GM12801 (cell line): Measurements from ENCODE around the gene CLTA.

Source experiments
- TF ChIP-seq, protein P1 (sequence below): IDR thresholded peaks from one replicate; pipeline ENCODE4 v1.5.1; 2011; ENCODE audit warnings: control low read depth; ENCODE audit not compliant: insufficient read length; ENCODE audit errors: extremely low read depth

CLTA gene

DNA sequence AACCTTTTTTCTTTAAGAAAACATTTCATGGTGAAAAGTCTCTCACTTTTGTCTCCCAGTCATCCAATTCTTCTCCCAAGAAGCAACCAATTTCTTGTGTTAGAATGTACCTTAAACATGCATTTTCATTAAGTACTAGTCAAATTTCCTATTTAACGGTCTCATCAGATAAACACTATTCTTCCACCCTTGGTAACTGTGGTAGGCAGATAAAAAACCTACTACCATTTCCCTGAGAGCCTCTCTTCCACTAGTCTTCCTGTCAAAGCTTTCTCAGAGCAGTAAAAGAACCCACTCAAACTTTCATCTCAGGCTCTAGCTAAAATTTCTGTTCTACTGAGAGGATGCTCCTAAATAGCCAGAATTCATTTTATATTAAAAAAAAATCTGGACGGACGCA is 56.6 kb downstream of the CLTA start:
- TF ChIP-seq, protein P1, sequence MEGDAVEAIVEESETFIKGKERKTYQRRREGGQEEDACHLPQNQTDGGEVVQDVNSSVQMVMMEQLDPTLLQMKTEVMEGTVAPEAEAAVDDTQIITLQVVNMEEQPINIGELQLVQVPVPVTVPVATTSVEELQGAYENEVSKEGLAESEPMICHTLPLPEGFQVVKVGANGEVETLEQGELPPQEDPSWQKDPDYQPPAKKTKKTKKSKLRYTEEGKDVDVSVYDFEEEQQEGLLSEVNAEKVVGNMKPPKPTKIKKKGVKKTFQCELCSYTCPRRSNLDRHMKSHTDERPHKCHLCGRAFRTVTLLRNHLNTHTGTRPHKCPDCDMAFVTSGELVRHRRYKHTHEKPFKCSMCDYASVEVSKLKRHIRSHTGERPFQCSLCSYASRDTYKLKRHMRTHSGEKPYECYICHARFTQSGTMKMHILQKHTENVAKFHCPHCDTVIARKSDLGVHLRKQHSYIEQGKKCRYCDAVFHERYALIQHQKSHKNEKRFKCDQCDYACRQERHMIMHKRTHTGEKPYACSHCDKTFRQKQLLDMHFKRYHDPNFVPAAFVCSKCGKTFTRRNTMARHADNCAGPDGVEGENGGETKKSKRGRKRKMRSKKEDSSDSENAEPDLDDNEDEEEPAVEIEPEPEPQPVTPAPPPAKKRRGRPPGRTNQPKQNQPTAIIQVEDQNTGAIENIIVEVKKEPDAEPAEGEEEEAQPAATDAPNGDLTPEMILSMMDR = no peak

DNA sequence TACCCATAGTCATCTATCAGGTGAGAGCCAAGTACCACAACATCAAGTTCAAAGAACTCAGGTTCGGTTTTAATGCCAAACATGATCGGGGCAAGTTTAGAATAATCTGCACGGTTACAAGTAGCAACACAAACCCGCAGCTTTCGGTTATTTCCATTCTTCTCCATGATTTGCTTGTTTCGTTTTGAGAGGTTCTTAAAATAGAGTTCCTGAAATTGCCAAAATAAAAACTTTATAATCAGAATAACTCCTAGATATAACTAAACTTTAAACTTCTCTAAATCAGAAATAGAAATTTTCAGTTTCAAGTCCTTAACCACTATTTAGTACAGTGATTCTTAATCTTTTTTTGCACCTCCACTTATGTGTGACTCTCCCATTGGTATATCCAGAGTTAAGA is 58.5 kb downstream of the CLTA start:
- TF ChIP-seq, protein P1 = no peak

DNA sequence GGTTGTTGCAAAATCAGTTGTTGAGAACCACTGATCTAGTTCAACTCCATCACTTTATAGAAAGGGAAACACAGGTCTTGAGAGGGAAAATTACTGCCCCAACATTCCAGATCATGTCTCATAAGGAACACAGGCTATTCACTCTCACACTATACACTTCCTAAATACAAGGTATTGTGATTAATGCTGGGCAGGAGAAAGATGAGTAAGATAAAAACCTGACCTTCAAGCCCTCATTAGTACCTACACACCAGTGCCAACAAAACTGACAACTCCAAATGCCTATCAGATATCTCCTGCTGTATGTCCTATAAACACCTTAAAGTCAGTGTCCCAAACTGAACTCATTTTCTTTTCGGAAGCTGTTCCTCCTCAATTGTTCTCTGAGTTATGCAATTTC is 59.4 kb downstream of the CLTA start:
- TF ChIP-seq, protein P1 = no peak

DNA sequence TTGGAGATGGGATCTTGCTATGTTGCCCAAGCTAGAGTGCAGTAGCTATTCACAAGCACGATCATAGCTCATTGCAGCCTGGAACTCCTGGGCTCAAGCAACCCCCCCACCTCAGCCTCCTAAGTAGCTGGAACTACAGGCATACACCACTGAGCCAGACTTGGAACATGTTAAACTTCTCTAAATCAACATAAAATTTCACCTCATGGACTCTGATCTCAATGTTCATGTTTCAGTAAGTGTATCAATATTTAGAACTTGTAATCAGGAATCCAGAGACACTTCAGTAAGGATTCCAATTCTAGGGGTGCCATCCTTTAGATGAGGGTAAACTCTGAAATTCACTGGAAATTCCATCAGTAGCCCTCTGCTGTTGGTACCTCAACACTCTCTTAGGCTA is 60.7 kb downstream of the CLTA start:
- TF ChIP-seq, protein P1 = no peak

DNA sequence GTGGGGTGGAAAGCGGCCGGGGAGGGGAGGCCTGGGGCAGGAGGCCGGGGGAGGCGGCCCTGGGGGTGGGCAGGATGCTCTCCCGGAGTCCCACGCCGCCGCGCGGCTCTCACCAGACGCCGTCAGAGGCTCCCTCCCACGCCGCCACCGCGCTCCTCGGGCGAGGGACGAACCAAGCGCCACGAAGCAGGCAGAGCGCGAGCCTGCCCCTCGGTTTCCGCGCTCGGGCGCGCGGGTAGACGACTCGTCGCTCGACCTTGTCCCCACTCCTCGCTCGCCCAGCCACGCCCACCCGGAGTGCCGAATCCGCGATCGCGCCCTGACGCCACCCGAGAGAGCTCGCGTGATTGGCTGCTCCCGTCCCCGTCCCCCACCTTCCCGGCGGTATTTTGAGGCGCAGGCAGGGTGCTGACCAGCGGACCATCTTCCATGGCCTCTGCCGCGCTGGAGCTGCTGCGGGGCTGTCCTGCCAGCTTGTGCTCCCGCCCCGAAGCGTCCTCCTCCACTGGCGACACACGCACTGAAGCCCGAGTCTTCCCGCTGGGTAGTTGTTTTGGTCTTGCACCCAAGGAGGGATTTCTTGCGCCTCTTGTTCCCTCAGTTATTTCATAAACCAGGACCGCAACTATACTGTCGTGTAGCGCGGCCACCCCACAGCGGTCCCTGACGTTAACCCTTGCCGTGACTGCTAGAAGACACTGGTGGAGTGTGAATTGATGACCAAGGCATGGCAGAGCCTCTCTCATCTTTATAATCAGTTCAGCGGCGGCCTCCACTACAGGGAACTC is 67.7 kb downstream of the CLTA start, which contains the start of gene GNE:
TSS of gene GNE (minus strand) at position 241 of the 788 bp plus-strand sequence. CDS start 9,093 bp downstream, outside the sequence.
- TF ChIP-seq, protein P1 = no peak

DNA sequence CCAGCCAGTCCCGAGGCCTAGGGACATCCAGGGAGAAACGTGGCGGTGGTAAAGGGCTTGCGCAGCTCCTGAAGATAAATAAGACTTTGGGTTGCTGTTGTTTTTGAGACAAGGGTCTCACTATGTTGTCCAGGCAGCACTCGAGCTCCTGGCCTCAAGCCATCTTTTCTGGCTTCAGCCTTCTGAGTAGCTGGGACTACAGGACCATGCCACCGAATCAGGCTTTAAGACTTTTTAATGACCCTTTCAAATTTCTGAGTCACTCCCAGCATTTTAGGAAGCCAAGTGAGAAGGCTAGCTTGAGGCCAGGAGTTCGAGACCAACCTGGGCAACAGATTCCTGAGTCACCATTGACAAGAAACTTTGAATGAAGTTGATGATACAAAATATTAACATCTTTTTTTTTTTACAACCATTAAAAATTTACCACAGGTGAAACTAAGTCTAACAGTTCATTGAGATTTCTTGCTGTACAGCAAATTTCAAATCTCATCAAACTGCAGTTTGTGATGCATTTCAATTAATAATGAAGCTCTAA is 68.3 kb downstream of the CLTA start:
- TF ChIP-seq, protein P1 = no peak
